ENCODE measurements around the gene LIMK1. TPM values are rescaled to one million over a fixed set of nuclear protein-coding genes. Genes with fewer than 3 reads are reported as not detected.
A peak's percentile ranks its signal among the peaks of the same experiment; 100 is the strongest.

The LIMK1 gene
- polyA plus RNA-seq, 1 donor (not counting 4 experiments of a cell fraction or from before 2014, with no cell fraction given) = 13.3 TPM

GRCh38 chr7:74141705-74142104, 58.1 kb downstream of the LIMK1 start:
- TF ChIP-seq CTCF (optimal IDR thresholded peaks at IDR 0.05 in 1 of 3, IDR thresholded peaks at IDR 0.05 in 1 of 3, conservative IDR thresholded peaks at IDR 0.05 in 1 of 3; ENCODE audit: extremely low read depth in 1 of 3, insufficient read depth in 2 of 3, low read length in 3 of 3) (no peak), EZH2 (IDR thresholded peaks at IDR 0.05; ENCODE audit: low read length) (no peak)
- Histone ChIP-seq H2AFZ (ENCODE audit: control insufficient read depth, low read length) (peak overlapping the region; percentile 22), H3K4me2 (ENCODE audit: control insufficient read depth, extremely low read depth, insufficient read depth, low read depth, low read length) (peak overlapping the region; percentile 64), H3K36me3 (ENCODE audit: control insufficient read depth in 2 of 2, extremely low read depth in 1 of 2, insufficient read depth in 2 of 2, low read length in 2 of 2) (no peaks in the 10 kb centered on the region), H3K27ac (ENCODE audit: control insufficient read depth, insufficient read depth, low read length) (peak overlapping the region; percentile 33), H3K27me3 (ENCODE audit: control insufficient read depth, extremely low read depth, insufficient read depth, low read length) (no peaks in the 10 kb centered on the region), H3K9me3 (ENCODE audit: control insufficient read depth, low read depth, low read length) (no peaks in the 10 kb centered on the region), H3K9ac (ENCODE audit: control insufficient read depth, extremely low read depth, insufficient read depth, low read length) (peak overlapping the region; percentile 44), H3K79me2 (ENCODE audit: control insufficient read depth, insufficient read depth, low read length) (no peaks in the 10 kb centered on the region), H4K20me1 (ENCODE audit: control insufficient read depth, extremely low read depth, insufficient read depth, low read length) (no peaks in the 10 kb centered on the region), H3K9me1 (ENCODE audit: control insufficient read depth, extremely low read depth, insufficient read depth, low read length) (no peaks in the 10 kb centered on the region), H3K4me1 (ENCODE audit: control insufficient read depth, extremely low read depth, insufficient read depth, low read length) (peaks cover 8% of the 10 kb centered on the region), H3K4me3 (ENCODE audit: control insufficient read depth in 2 of 3, extremely low read depth in 1 of 3, insufficient read depth in 2 of 3, low read depth in 1 of 3, low read length in 3 of 3) (no peak overlapping the region)
- no peak for DNase-seq (ENCODE audit: low read depth, low spot score)
- FAIRE-seq = no peak
- dilution Hi-C loops (cut with MboI; ENCODE audit: extremely low pct_ligation_motif_present, low sequenced_read_pairs) = no loop called here

- Histone ChIP-seq H3K79me2 (ENCODE audit: control insufficient read depth, insufficient read depth, low read length) (no peaks in the 10 kb centered on the region), H3K4me3 (ENCODE audit: control insufficient read depth in 2 of 3, extremely low read depth in 1 of 3, insufficient read depth in 2 of 3, low read depth in 1 of 3, low read length in 3 of 3) (no peak overlapping the region), H2AFZ (ENCODE audit: control insufficient read depth, low read length) (no peak overlapping the region), H3K4me2 (ENCODE audit: control insufficient read depth, extremely low read depth, insufficient read depth, low read depth, low read length) (no peak overlapping the region), H3K4me1 (ENCODE audit: control insufficient read depth, extremely low read depth, insufficient read depth, low read length) (peaks cover 8% of the 10 kb centered on the region), H3K27me3 (ENCODE audit: control insufficient read depth, extremely low read depth, insufficient read depth, low read length) (no peaks in the 10 kb centered on the region), H3K9ac (ENCODE audit: control insufficient read depth, extremely low read depth, insufficient read depth, low read length) (no peak overlapping the region), H4K20me1 (ENCODE audit: control insufficient read depth, extremely low read depth, insufficient read depth, low read length) (no peaks in the 10 kb centered on the region), H3K9me3 (ENCODE audit: control insufficient read depth, low read depth, low read length) (no peaks in the 10 kb centered on the region), H3K9me1 (ENCODE audit: control insufficient read depth, extremely low read depth, insufficient read depth, low read length) (no peaks in the 10 kb centered on the region), H3K36me3 (ENCODE audit: control insufficient read depth in 2 of 2, extremely low read depth in 1 of 2, insufficient read depth in 2 of 2, low read length in 2 of 2) (no peaks in the 10 kb centered on the region), H3K27ac (ENCODE audit: control insufficient read depth, insufficient read depth, low read length) (no peak overlapping the region)
- DNase-seq (ENCODE audit: low read depth, low spot score) (no peak), FAIRE-seq (no peak)
- dilution Hi-C loops (cut with MboI; ENCODE audit: extremely low pct_ligation_motif_present, low sequenced_read_pairs) = no loop called here
- TF ChIP-seq EZH2 (IDR thresholded peaks at IDR 0.05; ENCODE audit: low read length) = no peak
- no peak for TF ChIP-seq CTCF (optimal IDR thresholded peaks at IDR 0.05 in 1 of 3, IDR thresholded peaks at IDR 0.05 in 1 of 3, conservative IDR thresholded peaks at IDR 0.05 in 1 of 3; ENCODE audit: extremely low read depth in 1 of 3, insufficient read depth in 2 of 3, low read length in 3 of 3)
Measured at GRCh38 chr7:74143383-74143782, 59.8 kb downstream of the LIMK1 start.
